BLaER1 (cell line): Measurements from ENCODE around the gene CDH15.

Experiments
- H3K27ac ChIP-seq: shearing (Covaris generic); formaldehyde crosslinking; 2 replicates; pipeline ENCODE4 v1.8.1; 2022
- H3K27me3 ChIP-seq: shearing (Covaris generic); formaldehyde crosslinking; 2 replicates; pipeline ENCODE4 v1.8.1; 2022
- H3K36me3 ChIP-seq: shearing (Covaris generic); formaldehyde crosslinking; 2 replicates; pipeline ENCODE4 v1.8.1; 2022
- H3K4me1 ChIP-seq: shearing (Covaris generic); formaldehyde crosslinking; 2 replicates; pipeline ENCODE4 v1.8.1; 2022
- H3K4me2 ChIP-seq: shearing (Covaris generic); formaldehyde crosslinking; 2 replicates; pipeline ENCODE4 v1.8.1; 2022
- H3K4me3 ChIP-seq: shearing (Covaris generic); formaldehyde crosslinking; 2 replicates; pipeline ENCODE4 v1.8.1; 2022
- H3K9ac ChIP-seq: shearing (Covaris generic); formaldehyde crosslinking; 2 replicates; pipeline ENCODE4 v1.8.1; 2022
- H3K9me3 ChIP-seq: shearing (Covaris generic); formaldehyde crosslinking; 2 replicates; pipeline ENCODE4 v1.8.1; 2022
- H4K20me1 ChIP-seq: shearing (Covaris generic); formaldehyde crosslinking; 2 replicates; pipeline ENCODE4 v1.8.1; 2022
- Cebpa-rat ChIP-seq: shearing (Covaris generic); IDR thresholded peaks from 2 replicates; pipeline ENCODE4 v1.8.1; 2022

Gene CDH15, protein sequence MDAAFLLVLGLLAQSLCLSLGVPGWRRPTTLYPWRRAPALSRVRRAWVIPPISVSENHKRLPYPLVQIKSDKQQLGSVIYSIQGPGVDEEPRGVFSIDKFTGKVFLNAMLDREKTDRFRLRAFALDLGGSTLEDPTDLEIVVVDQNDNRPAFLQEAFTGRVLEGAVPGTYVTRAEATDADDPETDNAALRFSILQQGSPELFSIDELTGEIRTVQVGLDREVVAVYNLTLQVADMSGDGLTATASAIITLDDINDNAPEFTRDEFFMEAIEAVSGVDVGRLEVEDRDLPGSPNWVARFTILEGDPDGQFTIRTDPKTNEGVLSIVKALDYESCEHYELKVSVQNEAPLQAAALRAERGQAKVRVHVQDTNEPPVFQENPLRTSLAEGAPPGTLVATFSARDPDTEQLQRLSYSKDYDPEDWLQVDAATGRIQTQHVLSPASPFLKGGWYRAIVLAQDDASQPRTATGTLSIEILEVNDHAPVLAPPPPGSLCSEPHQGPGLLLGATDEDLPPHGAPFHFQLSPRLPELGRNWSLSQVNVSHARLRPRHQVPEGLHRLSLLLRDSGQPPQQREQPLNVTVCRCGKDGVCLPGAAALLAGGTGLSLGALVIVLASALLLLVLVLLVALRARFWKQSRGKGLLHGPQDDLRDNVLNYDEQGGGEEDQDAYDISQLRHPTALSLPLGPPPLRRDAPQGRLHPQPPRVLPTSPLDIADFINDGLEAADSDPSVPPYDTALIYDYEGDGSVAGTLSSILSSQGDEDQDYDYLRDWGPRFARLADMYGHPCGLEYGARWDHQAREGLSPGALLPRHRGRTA

DNA sequence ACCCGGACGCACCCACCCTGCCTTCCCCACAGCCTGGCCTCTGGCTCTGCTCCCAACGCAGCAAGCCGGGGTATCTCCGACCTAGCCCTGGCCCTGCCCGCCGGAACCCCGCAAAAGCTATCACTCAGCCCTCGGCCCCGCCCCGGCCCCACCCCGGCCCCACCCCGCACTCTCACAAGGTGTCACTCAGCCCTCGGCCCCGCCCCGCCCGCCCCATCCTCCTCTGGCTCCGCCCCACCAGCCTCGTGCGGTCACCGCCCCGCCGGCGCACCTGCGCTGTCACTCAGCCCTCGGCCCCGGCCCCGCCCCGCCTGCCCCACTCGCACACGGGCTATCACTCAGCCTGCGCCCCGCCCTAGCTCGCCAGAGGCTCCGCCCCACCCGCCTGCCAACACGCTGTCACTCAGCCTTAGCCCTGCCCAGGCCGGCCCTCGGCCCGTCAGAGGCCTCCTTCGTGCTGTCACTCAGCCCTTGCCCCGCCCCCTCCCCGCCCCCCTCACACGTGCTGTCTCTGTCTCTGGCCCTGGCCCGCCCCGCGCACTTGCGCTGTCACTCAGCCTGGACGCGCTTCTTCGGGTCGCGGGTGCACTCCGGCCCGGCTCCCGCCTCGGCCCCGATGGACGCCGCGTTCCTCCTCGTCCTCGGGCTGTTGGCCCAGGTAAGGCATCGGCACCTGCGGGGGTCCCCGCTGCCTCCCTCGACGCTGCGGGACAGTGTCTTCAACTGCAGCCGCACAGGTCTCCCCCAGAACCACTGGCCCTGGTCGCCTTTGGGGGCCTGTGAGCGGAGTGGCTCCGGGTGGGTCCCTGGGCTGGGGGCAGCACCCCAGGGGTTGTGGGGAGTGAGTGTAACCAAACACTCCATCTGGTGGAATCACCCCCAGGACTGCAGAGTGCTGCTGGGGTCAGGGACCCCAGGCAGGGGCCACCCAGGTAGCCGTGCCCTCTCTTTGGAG lies at the start of gene CDH15:
Gene CDH15 (plus strand): TSS at position 533 of the 955 bp plus-strand sequence. CDS start 84 bp downstream, at position 617.
- no peaks in the 10 kb centered on the region for H3K9me3 ChIP-seq
- H3K36me3 ChIP-seq = no peaks in the 10 kb centered on the region
- peaks cover 96% of the 10 kb centered on the region for H3K4me1 ChIP-seq
- H3K27ac ChIP-seq = peak within 1 kb of the TSS; percentile 85; the same call in 1 of the 2 replicates
- peak within 1 kb of the TSS; percentile 98 for H3K4me2 ChIP-seq
- H3K4me3 ChIP-seq = peak within 1 kb of the TSS; percentile 57
- peaks cover 8% of the 10 kb centered on the region; the same call in 1 of the 2 replicates for H4K20me1 ChIP-seq
- H3K9ac ChIP-seq = peak within 1 kb of the TSS; percentile 38; the same call in 1 of the 2 replicates
- H3K27me3 ChIP-seq = no peaks in the 10 kb centered on the region
- TF ChIP-seq Cebpa-rat = no peak

DNA sequence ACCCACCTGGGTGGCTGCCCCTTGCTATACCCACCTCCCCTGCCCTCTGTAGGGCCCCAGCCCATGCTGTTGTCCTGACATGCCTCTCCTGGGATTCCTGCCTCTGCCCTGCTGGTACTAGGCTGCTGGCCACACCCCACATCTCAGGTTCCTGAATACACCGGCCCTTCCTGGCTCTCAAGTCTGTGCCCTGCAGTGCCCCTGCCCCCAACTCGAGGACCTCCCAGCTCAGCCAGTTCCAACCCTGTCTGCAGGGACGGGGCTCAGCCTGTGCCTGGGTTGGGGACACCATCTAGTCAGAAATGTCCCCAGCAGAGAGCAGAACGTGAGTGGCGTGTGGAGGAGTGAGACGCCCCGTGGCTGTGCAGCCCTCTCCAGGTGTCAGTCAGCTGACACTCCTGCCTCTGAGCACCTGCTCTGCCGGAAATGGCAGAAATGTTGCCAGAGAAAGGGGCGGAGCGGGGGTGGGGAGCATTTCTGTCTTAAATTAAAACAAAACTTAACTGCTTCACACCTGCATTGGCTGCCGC lies 49.2 kb upstream of the CDH15 start:
- Histone ChIP-seq H3K36me3 (peaks cover 91% of the 10 kb centered on the region), H3K9ac (no peak overlapping the region), H3K27ac (peak overlapping the region; percentile 60)

DNA sequence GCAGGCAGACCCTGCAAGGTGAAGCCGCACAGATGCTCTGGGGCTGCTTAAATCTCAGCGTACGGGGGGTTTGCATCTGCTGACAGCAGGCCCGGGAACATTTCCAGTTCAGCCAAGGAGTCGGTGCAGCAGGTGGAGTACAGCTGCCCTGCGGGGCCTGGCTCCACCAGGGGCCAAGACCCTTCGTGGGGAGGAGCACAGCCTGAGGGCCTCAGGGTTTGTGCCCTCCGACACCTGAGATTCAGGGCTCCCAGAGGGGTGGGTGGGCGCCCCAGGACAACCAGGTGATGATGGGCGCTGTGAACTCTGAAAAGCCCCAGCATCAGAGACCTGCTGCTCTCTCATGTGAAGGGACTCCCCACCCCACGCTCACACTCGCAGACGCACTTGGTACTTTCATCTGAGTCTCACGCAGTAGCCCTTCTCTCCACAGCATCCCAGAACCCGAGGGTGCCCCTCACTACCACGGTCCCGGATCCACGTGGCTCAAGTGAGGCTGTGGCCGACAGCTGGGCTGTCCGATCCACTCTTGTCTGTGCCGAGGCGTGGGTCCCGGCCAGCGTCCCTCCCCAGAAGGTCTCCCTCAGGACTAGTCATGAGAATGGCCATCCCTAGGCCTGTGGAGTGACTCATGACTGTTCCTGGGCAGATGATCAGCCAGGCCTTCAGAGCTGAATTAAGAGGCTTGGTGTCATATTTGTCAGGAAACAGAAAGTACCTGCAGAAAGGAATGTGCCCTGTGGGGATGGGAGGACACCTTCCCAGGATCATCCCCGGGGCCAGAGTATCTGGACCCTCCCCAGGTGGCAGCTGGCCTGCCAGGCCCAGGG lies 48.3 kb upstream of the CDH15 start:
- Histone ChIP-seq H4K20me1 (no peaks in the 10 kb centered on the region), H3K9ac (no peak overlapping the region), H3K4me1 (peaks cover 34% of the 10 kb centered on the region), H3K9me3 (peaks cover 20% of the 10 kb centered on the region), H3K4me2 (peak overlapping the region; percentile 61), H3K4me3 (no peak overlapping the region), H3K27ac (peak overlapping the region; percentile 60), H3K36me3 (peaks cover 86% of the 10 kb centered on the region), H3K27me3 (no peaks in the 10 kb centered on the region)
- TF ChIP-seq Cebpa-rat = no peak

More for the DNA sequence above, 49.2 kb upstream of the CDH15 start:
- H4K20me1 ChIP-seq = no peaks in the 10 kb centered on the region
- TF ChIP-seq Cebpa-rat = no peak
- H3K27me3 ChIP-seq = no peaks in the 10 kb centered on the region
- peak overlapping the region; percentile 61 for H3K4me2 ChIP-seq
- H3K4me1 ChIP-seq = peaks cover 43% of the 10 kb centered on the region
- peaks cover 19% of the 10 kb centered on the region for H3K9me3 ChIP-seq
- no peak overlapping the region for H3K4me3 ChIP-seq

DNA sequence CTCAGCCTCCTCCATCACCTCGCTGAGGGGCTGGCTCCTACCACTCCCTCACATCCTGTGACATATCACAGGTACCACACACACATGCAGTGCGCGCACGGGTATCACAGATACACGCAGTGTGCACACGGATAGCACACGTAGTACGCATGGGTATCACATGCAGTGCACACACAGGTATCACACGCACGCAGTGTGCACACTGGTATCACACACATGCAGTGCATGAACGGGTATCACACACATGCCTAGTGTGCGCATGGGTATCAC lies 47.8 kb upstream of the CDH15 start:
- peaks cover 29% of the 10 kb centered on the region for H3K4me1 ChIP-seq
- 0 out of 2 replicates have a peak overlapping the region, but pooled peaks have one; percentile 60 for H3K27ac ChIP-seq
- H3K27me3 ChIP-seq = no peaks in the 10 kb centered on the region
- H3K36me3 ChIP-seq = peaks cover 86% of the 10 kb centered on the region
- H3K9me3 ChIP-seq = peaks cover 26% of the 10 kb centered on the region
- TF ChIP-seq Cebpa-rat = no peak
- no peak overlapping the region for H3K9ac ChIP-seq
- no peak overlapping the region for H3K4me2 ChIP-seq
- H3K4me3 ChIP-seq = no peak overlapping the region
- no peaks in the 10 kb centered on the region for H4K20me1 ChIP-seq

DNA sequence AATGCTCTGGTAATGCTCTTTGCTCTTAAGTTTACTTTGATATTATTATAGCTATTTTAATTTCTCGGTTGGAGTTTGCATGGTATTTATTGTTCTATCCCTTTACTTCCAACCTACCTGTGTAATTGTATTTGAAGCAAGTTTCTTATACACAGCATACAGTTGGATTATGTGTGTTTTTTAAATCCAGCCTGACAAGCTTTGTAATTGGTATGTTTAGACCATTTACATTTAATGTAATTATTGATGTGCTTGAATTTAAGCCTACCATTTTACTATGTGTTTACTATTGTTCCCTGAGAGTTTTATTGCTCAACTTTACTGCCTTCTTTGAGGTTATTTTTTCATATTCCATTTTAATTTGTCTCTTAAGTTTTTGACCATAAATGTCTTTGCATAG lies 42.2 kb upstream of the CDH15 start:
- H3K27ac ChIP-seq = no peak overlapping the region
- H4K20me1 ChIP-seq = peaks cover 9% of the 10 kb centered on the region; the same call in 1 of the 2 replicates
- H3K4me1 ChIP-seq = 0 out of 2 replicates have a peak, but pooled peaks cover 7% of the 10 kb centered on the region
- no peak for TF ChIP-seq Cebpa-rat
- peaks cover 86% of the 10 kb centered on the region for H3K36me3 ChIP-seq
- H3K4me2 ChIP-seq = no peak overlapping the region
- no peak overlapping the region for H3K4me3 ChIP-seq
- H3K9ac ChIP-seq = no peak overlapping the region
- peaks cover 39% of the 10 kb centered on the region for H3K9me3 ChIP-seq
- no peaks in the 10 kb centered on the region for H3K27me3 ChIP-seq

DNA sequence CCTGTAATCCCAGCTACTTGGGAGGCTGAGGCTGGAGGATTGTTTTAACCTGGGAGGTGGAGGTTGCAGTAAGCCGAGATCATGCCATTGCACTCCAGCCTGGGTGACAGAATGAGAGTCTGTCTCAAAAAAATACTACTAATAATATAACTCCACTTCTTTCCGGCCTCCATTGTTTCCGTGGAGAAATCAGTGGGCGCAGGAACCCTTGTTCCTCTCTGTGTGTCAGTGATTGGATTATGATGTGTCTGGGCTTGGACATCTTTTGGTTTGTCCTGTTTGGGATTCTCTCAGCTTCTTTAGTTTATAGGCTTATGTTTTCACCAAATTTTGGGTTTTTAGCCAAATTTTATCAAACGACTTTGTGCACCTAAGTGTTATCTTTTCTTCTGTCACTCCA lies 41.1 kb upstream of the CDH15 start:
- no peak for TF ChIP-seq Cebpa-rat

DNA sequence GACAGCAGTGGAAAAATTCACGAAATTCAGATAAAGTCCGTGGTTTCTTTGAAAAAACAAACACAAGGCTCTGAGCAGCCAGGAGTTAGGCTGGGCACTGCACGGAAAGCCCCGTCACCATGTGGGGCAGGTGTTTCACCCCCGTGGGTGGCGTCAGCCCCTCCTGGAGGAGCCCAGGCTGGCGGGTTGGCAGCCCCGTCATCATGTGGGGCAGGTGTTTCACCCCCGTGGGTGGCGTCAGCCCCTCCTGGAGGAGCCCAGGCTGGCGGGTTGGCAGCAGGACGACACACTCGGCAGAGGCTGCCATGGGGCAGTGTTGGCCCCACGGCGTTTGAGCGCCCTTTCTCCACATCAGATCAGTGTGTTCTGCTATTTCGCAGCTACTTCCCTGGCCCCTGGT lies 39.8 kb upstream of the CDH15 start:
- peaks cover 88% of the 10 kb centered on the region for H3K36me3 ChIP-seq
- H3K27ac ChIP-seq = peak overlapping the region; percentile 31; the same call in 1 of the 2 replicates
- no peaks in the 10 kb centered on the region for H3K27me3 ChIP-seq
- H3K4me3 ChIP-seq = no peak overlapping the region
- 0 out of 2 replicates have a peak, but pooled peaks cover 7% of the 10 kb centered on the region for H3K4me1 ChIP-seq
- peaks cover 9% of the 10 kb centered on the region; the same call in 1 of the 2 replicates for H4K20me1 ChIP-seq
- no peak for TF ChIP-seq Cebpa-rat
- H3K9ac ChIP-seq = no peak overlapping the region
- no peak overlapping the region; the same call in 1 of the 2 replicates for H3K4me2 ChIP-seq
- peaks cover 26% of the 10 kb centered on the region for H3K9me3 ChIP-seq

More for the DNA sequence above, 41.1 kb upstream of the CDH15 start:
- Histone ChIP-seq H3K27ac (no peak overlapping the region), H3K36me3 (peaks cover 86% of the 10 kb centered on the region), H3K4me3 (no peak overlapping the region), H3K9me3 (peaks cover 30% of the 10 kb centered on the region), H3K27me3 (no peaks in the 10 kb centered on the region), H3K4me2 (no peak overlapping the region), H4K20me1 (peaks cover 9% of the 10 kb centered on the region; the same call in 1 of the 2 replicates), H3K4me1 (0 out of 2 replicates have a peak, but pooled peaks cover 7% of the 10 kb centered on the region), H3K9ac (no peak overlapping the region)
